HG03280 (cell line): ENCODE measurements around the gene CHN2.
A peak's percentile ranks its signal among the peaks of the same experiment; 100 is the strongest.
"Not testable (repeated sequence)": the region's sequence is repeated elsewhere in the genome, so short reads cannot be mapped to it uniquely, and the experiment has no call there.

ENCODE experiments used
- ATAC-seq: cut with Tn5 transposase; IDR thresholded peaks from one replicate; pipeline ENCODE4 v1.9.1; 2021; ENCODE audit warnings: mild to moderate bottlenecking, moderate library complexity; ENCODE audit not compliant: unreplicated experiment

CHN2 gene

DNA sequence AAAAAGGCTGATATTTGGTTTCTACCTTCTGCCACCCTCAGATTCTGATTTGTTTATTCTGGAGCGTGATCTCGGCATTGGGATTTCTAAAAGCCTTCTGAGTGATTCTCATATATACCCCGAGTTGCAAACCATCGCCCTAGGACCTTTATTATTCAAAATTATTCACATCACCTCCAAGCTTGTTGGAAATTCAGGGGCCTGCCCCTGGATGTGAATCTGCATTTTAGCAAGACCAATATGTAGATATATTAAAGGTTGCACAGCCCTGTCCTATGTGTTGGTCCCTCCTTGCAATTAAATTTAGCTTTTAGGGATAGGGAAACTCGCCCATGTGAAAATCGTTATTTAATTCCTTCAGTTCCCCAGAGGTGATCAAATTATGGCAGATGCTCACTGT is 9.0 kb upstream of the CHN2 start:
- no peak for ATAC-seq

DNA sequence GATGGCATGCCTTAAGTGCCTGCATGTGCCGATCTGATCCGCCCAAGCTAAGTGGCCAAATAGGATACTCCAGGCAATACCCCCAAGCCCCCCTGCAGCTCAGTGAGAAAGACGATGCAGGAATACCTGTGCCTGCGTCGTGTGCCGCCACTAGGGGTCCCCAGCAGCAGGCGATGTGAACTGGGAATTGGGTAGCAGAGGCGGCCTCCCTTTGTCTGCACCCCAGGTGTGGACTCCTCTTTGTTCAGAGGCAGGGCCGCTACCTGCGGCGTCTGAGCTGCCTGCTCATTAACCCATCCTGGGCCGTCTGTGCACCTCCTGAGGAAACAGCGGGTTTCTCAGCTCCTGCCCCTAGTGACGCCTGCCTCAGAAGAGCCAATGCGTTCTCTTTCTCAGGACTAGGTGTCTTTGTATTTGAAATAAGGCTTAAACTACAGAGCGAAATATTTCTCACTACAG is 4.8 kb upstream of the CHN2 start:
- peak; percentile 64 for ATAC-seq

GRCh38 chr7:29190349-29191045 is 4.1 kb upstream of the CHN2 start:
- ATAC-seq, result no peak

DNA sequence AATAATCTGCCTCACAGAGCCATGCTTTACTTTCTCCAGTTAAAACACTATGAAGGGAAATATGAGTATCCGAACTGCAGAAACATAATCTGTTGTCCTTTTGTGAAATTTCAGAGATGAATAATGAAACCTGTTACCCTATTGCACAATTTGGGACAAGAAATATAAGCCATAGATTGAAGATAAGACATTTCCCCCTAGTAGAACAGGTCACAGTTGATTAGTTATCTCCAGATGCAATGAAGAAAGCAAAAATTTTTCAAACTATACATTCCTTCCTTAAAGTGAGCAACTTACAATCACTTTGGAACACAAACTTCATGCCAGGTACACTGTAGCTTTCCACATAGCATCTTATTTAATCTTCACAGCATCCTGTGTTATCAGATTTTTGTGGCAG is 2.3 kb upstream of the CHN2 start:
- no peak for ATAC-seq

GRCh38 chr7:29192811-29193210 is 1.8 kb upstream of the CHN2 start:
- no peak for ATAC-seq

DNA sequence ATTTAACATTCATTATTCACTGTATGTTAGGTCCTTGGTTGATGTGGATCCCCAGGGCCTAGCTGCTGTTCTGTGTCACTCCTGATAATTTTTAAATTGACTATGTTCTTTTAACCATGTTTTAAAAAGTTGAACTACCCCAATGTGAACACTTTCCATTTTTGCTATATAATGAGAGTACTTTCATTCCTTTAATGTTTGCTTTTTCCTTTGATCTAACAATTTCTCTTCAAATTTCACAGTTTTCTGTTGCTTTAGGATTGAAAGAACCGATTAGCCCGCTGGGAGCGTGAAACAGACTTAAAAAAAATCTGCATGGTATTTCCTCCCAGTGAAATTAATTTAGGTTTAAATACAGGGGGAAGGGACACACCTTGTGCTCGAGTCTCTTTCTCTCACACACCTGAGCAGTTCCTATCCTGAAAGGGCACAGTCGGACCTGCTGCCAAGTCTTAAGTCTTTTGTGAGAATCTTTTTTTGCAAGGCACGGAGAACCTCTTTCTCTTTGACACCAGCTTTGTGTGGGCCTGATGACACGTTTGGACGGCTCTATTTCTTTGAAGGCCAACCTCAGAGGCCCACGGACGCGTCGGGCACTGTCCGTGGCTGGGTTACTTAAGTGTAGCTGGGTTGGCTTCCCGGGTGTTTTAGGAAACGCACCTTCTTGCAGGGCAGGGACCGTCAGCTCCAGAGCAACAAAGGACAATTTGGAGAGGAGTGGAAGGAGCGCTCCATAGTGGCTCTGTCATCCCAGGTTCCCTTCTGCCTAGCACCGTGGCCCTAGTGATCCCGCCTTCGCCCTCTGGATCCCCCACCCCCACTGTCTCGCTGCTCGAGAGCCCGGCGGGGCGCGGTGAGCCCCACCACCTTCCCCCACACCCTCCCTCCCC is 1.0 kb upstream of the CHN2 start:
- ATAC-seq, result no peak

- ATAC-seq, result no peak
Measured at GRCh38 chr7:29194206-29194593, 375 bp upstream of the CHN2 start.

DNA sequence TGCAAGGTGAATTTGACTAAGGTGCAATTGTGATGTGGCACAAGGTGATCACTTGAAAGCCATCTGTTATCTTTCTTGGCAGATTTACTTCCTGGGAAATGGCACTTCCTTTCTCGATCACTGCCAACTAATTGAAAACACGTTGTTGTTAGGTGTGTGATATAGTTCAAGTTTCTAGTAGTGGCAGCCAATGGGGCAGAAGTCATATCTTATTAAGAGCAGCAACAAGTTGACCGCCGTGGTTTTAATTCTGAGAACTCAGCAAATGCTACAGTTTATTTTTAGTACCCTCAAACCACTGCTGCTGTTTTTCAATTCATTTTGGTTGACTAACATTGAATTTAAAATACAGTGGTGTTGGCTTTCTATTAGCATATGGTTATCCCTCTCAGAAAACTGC is 1.6 kb downstream of the CHN2 start:
- no peak for ATAC-seq

DNA sequence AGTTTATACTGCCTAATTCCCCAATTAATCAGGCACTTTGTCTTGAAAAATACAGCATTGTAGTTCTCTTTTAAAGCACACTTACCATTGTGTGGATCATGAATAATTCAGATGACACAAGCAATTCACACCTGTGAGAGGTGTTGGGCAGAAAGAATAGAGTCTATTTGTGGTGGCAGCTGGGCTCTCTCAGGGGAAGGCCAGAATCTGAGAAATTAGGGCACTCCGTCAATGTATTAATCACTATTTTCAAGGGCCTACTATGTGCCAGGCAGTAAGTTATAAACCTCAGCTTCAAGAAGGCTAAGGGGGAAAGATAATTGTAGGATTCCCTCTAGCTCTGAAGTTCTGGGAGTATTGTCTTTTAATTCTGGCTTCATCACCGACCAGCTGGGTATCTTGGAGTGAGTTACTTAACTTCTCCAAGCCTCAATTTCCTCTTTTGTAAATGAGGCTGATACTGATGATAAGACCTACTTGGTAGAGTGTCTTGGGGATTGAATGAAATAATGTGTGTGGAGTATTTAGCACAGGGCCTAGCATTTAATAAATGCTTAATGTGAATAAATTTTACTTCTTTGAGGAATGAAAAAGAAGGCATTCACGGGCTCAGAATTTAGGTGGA is 2.5 kb downstream of the CHN2 start:
- no peak for ATAC-seq

DNA sequence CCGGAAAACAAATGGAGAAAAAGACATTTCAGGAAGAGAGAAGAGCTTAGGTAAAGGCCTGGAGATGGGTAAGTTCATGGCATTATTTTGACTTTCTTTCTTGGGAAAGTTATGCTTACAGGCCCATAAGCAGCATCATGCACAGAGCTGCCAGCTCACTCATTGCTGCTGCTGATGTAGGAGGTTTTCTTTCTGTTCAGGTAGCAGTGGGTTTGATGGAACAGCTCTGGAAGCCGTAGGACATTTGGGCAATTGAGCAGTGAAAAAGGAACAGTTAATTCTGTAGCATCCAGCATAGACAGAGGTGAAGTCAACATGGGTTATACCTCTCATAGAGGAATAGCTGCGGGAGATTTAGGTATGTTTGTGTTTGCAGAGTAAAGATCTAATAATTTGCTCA is 3.3 kb downstream of the CHN2 start:
- ATAC-seq, result no peak

DNA sequence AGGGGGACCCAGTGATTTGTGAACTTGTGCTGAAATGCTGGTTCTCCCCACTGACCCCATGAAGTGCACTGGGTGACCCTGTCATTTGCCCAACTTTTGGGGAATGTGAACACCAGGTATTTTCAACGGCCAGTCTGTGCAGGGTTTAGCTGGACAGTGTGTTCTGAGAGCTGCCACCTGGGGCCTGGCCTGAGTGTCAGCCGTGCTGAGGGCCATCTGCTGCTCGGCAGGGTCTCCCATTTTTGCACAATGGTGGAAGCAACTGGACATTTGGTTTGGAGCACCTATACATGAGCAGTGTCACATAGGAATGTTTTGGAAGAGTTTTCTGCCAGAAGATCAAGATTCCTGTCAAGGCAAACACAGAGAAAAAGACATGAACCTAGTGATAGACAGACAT is 5.2 kb downstream of the CHN2 start:
- no peak for ATAC-seq

DNA sequence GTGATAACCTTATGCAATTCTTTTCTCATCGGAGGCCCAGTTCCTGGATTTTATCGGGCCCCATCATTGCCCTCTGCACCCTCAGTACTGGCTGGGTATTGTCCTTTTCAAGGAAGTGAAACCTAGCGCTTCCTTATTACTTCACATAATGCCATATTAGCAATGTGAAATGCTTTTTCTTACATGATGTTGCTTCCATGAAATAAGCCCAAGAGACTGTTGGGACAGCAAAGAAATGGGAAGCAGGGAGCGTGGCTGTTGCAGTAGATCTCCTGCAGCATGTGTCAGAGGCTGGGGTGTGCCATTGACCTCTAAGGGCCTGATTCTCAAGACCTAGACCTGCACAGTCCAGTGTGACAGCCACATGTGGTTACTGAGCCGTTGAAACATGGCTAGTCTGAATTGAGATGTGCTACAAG is 8.1 kb downstream of the CHN2 start:
- ATAC-seq, result no peak

- no peak for ATAC-seq
Measured at GRCh38 chr7:29204491-29205272, 10.1 kb downstream of the CHN2 start.

- ATAC-seq, result no peak
Measured at GRCh38 chr7:29207162-29207801, 12.7 kb downstream of the CHN2 start.

GRCh38 chr7:29208410-29209250 is 14.1 kb downstream of the CHN2 start:
- ATAC-seq, result no peak

- no peak for ATAC-seq
Measured at GRCh38 chr7:29209745-29210144, 15.2 kb downstream of the CHN2 start.

DNA sequence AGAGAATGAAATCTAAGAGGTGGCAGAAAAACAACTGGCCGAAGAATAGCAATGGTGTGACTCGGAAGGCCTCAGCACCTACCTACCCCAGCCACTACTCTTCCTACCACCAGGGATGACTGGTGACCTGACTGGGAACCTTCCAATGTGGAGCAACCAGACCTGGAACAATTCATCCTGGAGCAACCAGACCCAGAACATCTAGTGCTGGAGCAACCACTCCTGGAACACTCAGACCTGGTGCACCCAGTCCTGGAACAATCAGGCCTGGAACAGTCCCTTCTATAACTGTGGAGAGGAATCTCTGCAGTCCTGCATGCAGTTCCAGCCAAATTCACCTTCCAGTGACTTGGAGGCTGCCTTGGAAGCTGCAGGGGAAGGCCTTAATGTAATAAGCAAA is 18.2 kb downstream of the CHN2 start:
- not testable (repeated sequence) for ATAC-seq

DNA sequence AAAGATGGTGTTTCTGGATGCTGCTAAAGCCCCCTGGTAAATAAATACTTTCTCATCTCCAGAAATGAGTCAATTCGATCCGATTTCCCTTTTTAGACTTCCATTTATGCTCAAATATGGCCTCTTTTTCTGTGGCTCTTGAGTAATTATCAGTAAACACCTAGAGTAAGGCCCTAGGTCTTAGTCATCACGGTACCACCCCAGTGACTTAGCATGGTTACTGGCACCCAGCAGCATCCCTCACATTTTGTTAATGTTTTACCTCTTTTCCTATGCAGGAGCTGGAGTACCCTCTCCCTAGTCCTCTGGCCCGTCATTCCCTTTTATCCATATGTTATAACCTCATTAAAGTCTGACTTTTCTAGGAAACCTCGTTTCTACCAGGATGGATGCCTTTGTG is 19.5 kb downstream of the CHN2 start:
- ATAC-seq, result no peak

- no peak for ATAC-seq
Measured at GRCh38 chr7:29214816-29215215, 20.2 kb downstream of the CHN2 start.

- no peak for ATAC-seq
Measured at GRCh38 chr7:29216128-29216527, 21.6 kb downstream of the CHN2 start.
